ENCODE results near the gene EQTN. TPM values are rescaled to one million over a fixed set of nuclear protein-coding genes. Genes with fewer than 3 reads are reported as not detected.

The EQTN gene
- total and polyA plus RNA-seq, 2 donors (not counting 1 experiment from before 2014, with no cell fraction given) = 0.58 TPM; not detected in 1

- no peak overlapping the region for H3K4me3 Mint-ChIP-seq
- intact Hi-C loops (cut with micrococcal nuclease) = no loop called here
- no peak overlapping the region for H3K27ac Mint-ChIP-seq
- Histone ChIP-seq H3K4me3 (ENCODE audit: control extremely low read depth in 1 of 5, extremely low read depth in 1 of 5, insufficient read depth in 1 of 5, low read depth in 2 of 5, low read length in 4 of 5) (no peak overlapping the region), H3K9me3 (ENCODE audit: control extremely low read depth in 1 of 3, control insufficient read depth in 2 of 3, insufficient read depth in 1 of 3, low read length in 2 of 3) (peaks cover 0 to 4% (median 0%) of the 10 kb centered on the region in 3 donors), H3K36me3 (replicated peaks in 1 of 2; ENCODE audit: control extremely low read depth in 1 of 2, control insufficient read depth in 1 of 2, extremely low read depth in 1 of 2, insufficient read depth in 2 of 2, low read length in 1 of 2) (peaks cover 6 to 35% of the 10 kb centered on the region in 2 experiments), H3K27me3 (replicated peaks in 1 of 4; ENCODE audit: control extremely low read depth in 1 of 4, control insufficient read depth in 3 of 4, insufficient read depth in 4 of 4, low read length in 3 of 4) (no peaks in the 10 kb centered on the region), H3K4me1 (ENCODE audit: control insufficient read depth in 2 of 2, insufficient read depth in 2 of 2, low read length in 2 of 2) (peaks cover 6 to 9% of the 10 kb centered on the region in 2 donors), H4K20me1 (ENCODE audit: control insufficient read depth, insufficient read depth, low read length, poor library complexity, severe bottlenecking) (no peaks in the 10 kb centered on the region), H2AFZ (ENCODE audit: insufficient read depth, low read depth, low read length, poor library complexity, severe bottlenecking) (no peak overlapping the region), H3K27ac (ENCODE audit: low read length in 2 of 2) (no peak overlapping the region), H3K79me2 (ENCODE audit: control insufficient read depth, insufficient read depth, low read length) (peaks cover 7% of the 10 kb centered on the region), H3K9ac (ENCODE audit: low read length) (no peak overlapping the region), H3K4me2 (replicated peaks; ENCODE audit: low read depth, low read length, poor library complexity, severe bottlenecking) (no peak overlapping the region)
- no peaks in the 10 kb centered on the region for H3K27me3 Mint-ChIP-seq
- POLR2A ChIA-PET = no interaction called here
- H3K9me3 Mint-ChIP-seq (ENCODE audit: insufficient read depth) = no peaks in the 10 kb centered on the region
- H3K4me1 Mint-ChIP-seq = peaks cover 8% of the 10 kb centered on the region
- 74% methylated on average over 4 of the region's 9 CpGs for WGBS (ENCODE audit: insufficient coverage)
- ATAC-seq (ENCODE audit: low read depth) (no peak), DNase-seq (no peak)
- TF ChIP-seq CTCF (IDR thresholded peaks at IDR 0.05) (no peak), EZH2 (IDR thresholded peaks at IDR 0.05; ENCODE audit: borderline replicate concordance, insufficient read depth, low read depth, low read length, poor library complexity, severe bottlenecking) (no peak)
- CTCF ChIA-PET = interaction anchor here (1.2 to 10.0 kb wide), 4 partner anchors 160 to 219 kb away, joined by 3 to 395 read pairs (median 10); partner anchors contain the start of genes IFNK and MOB3B
Measured at GRCh38 chr9:27329291-27329690, 32.3 kb upstream of the EQTN start.

GRCh38 chr9:27328483-27328882, 31.5 kb upstream of the EQTN start:
- Mint-ChIP-seq H3K4me3 (no peak overlapping the region), H3K27ac (no peak overlapping the region), H3K4me1 (peaks cover 3% of the 10 kb centered on the region), H3K9me3 (ENCODE audit: insufficient read depth) (no peaks in the 10 kb centered on the region), H3K27me3 (no peaks in the 10 kb centered on the region)
- WGBS (ENCODE audit: insufficient coverage) = 97% methylated on average over 2 of the region's 3 CpGs
- H3K27ac ChIP-seq (ENCODE audit: low read length in 2 of 2) = no peak overlapping the region
- H3K9ac ChIP-seq (ENCODE audit: low read length) = no peak overlapping the region
- intact Hi-C loops (cut with micrococcal nuclease) = no loop called here
- H3K9me3 ChIP-seq (ENCODE audit: control extremely low read depth in 1 of 3, control insufficient read depth in 2 of 3, insufficient read depth in 1 of 3, low read length in 2 of 3) = peaks cover 0 to 11% (median 0%) of the 10 kb centered on the region in 3 donors
- no peak overlapping the region for H3K4me3 ChIP-seq (ENCODE audit: control extremely low read depth in 1 of 5, extremely low read depth in 1 of 5, insufficient read depth in 1 of 5, low read depth in 2 of 5, low read length in 4 of 5)
- H3K4me1 ChIP-seq (ENCODE audit: control insufficient read depth in 2 of 2, insufficient read depth in 2 of 2, low read length in 2 of 2) = peaks cover 3 to 5% of the 10 kb centered on the region in 2 donors
- CTCF ChIA-PET = interaction anchor here (0.7 to 2.3 kb wide), 2 partner anchors 218 to 220 kb away, joined by 3 to 14 read pairs; no protein-coding TSS in a partner anchor
- H3K27me3 ChIP-seq (replicated peaks in 1 of 4; ENCODE audit: control extremely low read depth in 1 of 4, control insufficient read depth in 3 of 4, insufficient read depth in 4 of 4, low read length in 3 of 4) = no peaks in the 10 kb centered on the region
- H2AFZ ChIP-seq (ENCODE audit: insufficient read depth, low read depth, low read length, poor library complexity, severe bottlenecking) = no peak overlapping the region
- no peak for DNase-seq
- H3K79me2 ChIP-seq (ENCODE audit: control insufficient read depth, insufficient read depth, low read length) = peaks cover 3% of the 10 kb centered on the region
- POLR2A ChIA-PET = no interaction called here
- ATAC-seq (ENCODE audit: low read depth) = no peak
- no peak overlapping the region for H3K4me2 ChIP-seq (replicated peaks; ENCODE audit: low read depth, low read length, poor library complexity, severe bottlenecking)
- TF ChIP-seq CTCF (IDR thresholded peaks at IDR 0.05) = no peak
- no peak for TF ChIP-seq EZH2 (IDR thresholded peaks at IDR 0.05; ENCODE audit: borderline replicate concordance, insufficient read depth, low read depth, low read length, poor library complexity, severe bottlenecking)
- H3K36me3 ChIP-seq (replicated peaks in 1 of 2; ENCODE audit: control extremely low read depth in 1 of 2, control insufficient read depth in 1 of 2, extremely low read depth in 1 of 2, insufficient read depth in 2 of 2, low read length in 1 of 2) = peaks cover 6 to 35% of the 10 kb centered on the region in 2 experiments
- no peaks in the 10 kb centered on the region for H4K20me1 ChIP-seq (ENCODE audit: control insufficient read depth, insufficient read depth, low read length, poor library complexity, severe bottlenecking)
